Stomach (tissue), 4 donors: ENCODE measurements around the gene TENM4.

Experiments
- POLR2A ChIP-seq, 4 donors: fragments of 450-650 bp; IDR thresholded peaks; one replicate each; pipeline ENCODE4 v1.6.1; 2016; ENCODE audit warnings: antibody characterized with exemption in 4 of 4, control low read depth in 2 of 4, mild to moderate bottlenecking in 1 of 4, moderate library complexity in 1 of 4
- TF ChIP-seq, protein P1 (sequence below), 7 experiments: fragments of 450-650 bp in 4 of 7; fragments of 200-600 bp in 3 of 7; sonication (generic) in 3 of 7; IDR thresholded peaks; one replicate each; pipeline ENCODE4 v1.5.1; 2016 to 2019; ENCODE audit warnings: antibody characterized with exemption in 7 of 7, control low read depth in 2 of 7, mild to moderate bottlenecking in 1 of 7

DNA sequence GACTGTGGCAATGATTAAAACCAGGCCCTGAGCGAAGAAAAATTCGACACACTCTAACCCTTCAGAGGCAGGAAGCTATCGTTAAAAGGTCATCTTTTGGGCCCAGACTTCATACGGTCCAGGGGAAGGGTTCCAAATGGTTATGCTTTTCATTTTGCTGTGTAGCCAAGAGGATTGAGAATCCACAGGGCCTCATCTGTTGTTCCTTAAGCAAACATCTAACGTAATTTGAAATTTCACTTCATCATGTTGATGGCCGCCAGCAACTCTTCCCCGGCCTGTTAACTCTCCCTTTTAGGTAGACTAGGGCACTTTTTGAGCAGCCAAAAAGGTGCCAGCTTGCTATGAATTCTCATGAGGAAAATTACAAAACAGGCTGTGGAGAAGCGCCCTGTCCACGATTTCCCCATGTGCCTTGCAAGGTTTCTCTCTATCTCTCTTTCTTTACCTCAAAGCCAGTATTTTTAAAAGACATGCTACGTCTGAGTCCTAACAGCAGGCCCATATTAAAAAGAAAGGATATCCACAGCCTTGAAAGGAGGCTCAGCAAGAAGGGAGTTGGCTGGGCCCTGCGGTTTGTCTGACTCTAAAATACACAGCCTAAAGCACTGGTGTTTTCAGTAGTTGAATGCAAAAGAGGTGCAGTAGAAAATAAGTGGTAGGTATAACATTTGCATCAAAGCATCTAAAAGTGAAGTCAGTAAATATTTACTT, 509.9 kb downstream of the TENM4 start:
- no peak for TF ChIP-seq POLR2A (IDR thresholded peaks at IDR 0.05)
- TF ChIP-seq, protein P1, sequence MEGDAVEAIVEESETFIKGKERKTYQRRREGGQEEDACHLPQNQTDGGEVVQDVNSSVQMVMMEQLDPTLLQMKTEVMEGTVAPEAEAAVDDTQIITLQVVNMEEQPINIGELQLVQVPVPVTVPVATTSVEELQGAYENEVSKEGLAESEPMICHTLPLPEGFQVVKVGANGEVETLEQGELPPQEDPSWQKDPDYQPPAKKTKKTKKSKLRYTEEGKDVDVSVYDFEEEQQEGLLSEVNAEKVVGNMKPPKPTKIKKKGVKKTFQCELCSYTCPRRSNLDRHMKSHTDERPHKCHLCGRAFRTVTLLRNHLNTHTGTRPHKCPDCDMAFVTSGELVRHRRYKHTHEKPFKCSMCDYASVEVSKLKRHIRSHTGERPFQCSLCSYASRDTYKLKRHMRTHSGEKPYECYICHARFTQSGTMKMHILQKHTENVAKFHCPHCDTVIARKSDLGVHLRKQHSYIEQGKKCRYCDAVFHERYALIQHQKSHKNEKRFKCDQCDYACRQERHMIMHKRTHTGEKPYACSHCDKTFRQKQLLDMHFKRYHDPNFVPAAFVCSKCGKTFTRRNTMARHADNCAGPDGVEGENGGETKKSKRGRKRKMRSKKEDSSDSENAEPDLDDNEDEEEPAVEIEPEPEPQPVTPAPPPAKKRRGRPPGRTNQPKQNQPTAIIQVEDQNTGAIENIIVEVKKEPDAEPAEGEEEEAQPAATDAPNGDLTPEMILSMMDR (IDR thresholded peaks at IDR 0.05), result no peak
